AG09319 (cell line): Measurements from ENCODE around the gene USP28.

Experiments used
- DNase-seq: peaks from one replicate; pipeline ENCODE4 v3.0.0-alpha.2; 2010; ENCODE audit warnings: low read depth; ENCODE audit errors: extremely low read depth
- TF ChIP-seq, protein P1 (sequence below): IDR thresholded peaks from 2 replicates; pipeline ENCODE4 v1.5.1; 2011; ENCODE audit warnings: low read depth, mild to moderate bottlenecking, inconsistent platforms, low read length, moderate library complexity

USP28 gene

DNA sequence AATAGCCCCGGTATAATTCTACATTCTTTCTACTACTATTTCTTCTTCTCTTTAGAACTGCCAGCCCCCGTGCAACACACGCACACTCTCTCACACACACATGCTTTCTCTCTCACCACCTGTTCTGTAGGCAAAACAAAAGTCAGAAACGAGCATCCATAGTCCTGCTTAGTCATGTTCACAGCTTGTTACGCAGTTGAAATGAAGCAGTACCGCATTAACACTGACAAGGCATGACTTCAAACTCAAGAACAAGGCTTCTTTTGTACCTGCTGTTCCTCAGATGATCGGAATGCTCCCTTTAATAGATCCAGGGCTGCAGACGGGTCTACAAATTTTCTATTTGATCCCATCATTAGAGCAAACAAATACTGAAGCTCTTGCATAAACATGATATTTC, 42.2 kb downstream of the USP28 start:
- TF ChIP-seq, protein P1, sequence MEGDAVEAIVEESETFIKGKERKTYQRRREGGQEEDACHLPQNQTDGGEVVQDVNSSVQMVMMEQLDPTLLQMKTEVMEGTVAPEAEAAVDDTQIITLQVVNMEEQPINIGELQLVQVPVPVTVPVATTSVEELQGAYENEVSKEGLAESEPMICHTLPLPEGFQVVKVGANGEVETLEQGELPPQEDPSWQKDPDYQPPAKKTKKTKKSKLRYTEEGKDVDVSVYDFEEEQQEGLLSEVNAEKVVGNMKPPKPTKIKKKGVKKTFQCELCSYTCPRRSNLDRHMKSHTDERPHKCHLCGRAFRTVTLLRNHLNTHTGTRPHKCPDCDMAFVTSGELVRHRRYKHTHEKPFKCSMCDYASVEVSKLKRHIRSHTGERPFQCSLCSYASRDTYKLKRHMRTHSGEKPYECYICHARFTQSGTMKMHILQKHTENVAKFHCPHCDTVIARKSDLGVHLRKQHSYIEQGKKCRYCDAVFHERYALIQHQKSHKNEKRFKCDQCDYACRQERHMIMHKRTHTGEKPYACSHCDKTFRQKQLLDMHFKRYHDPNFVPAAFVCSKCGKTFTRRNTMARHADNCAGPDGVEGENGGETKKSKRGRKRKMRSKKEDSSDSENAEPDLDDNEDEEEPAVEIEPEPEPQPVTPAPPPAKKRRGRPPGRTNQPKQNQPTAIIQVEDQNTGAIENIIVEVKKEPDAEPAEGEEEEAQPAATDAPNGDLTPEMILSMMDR, result no peak
- no peak for DNase-seq

DNA sequence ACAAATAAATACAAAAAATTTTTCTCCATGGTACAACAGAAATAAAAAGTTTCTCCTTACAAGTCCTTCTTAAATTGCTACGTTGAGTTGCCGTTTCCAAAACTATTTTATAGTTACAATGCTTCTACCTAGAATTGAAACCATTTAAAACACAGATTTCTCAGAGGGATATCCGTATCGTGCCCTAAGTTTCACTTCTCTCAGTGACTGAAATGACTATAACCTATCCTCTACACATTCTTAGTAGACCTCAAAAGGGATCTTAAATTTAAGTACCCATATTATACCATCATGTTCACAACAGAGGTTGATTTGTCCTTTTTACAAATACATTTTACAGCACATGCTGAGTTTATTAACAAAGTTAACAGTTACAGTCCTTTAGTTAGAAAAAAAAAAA, 44.1 kb downstream of the USP28 start:
- DNase-seq, result no peak
- TF ChIP-seq, protein P1, result no peak

DNA sequence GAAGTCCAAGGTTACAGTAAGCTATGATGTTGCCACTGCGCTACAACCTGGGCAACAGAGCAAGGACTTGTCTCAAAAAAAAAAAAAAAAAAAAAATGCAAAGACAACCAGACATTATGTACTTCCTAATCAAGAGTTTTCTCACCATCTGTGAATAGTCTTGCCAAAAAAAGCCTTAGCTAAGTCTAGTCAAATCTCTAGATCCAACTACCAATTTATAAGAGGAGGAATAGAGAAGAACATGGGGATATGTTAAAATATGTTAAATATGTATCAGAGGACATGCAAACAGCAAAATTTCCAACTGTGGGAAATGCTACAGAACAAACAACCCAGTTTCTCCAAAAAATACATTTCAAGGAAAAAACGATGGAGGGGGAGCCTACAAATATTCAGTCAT, 45.6 kb downstream of the USP28 start:
- TF ChIP-seq, protein P1, result no peak
- no peak for DNase-seq

DNA sequence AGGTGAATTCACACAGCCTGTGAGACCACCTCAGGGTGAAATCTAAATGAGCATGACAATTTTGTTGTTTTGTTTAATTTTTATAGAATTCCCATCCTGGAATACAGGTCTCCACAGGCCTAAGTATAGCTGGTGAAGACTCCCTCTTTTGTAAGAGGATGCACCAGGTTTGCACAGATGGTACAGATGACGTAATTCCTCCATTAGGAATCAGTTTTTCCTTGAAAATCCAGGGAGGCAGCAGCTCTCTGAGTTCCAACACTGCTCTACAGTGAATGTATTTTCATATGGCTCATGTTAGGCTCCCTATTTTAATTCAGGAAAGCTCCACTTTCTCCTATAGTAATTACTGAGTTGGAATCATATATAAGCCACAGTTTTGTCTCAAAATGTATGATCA, 47.2 kb downstream of the USP28 start:
- TF ChIP-seq, protein P1, result no peak
- DNase-seq, result no peak

DNA sequence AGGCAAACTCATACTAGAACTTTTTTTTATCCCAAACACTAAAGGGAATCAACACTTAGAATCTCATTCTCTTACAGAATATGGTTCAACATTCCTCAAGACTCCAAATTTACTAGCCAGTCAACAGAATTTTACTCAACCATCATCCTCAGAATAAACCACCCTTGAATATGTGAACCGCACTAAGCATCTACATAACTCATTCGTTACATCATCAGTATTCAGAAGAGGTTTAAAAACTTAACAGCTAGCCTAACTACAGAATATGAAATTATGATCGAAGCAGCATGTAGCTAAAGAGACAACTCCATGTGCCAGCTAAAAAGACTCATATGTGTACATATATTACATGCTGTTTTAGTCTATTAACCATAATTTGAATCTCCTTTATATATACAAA, 47.9 kb downstream of the USP28 start:
- DNase-seq, result no peak
- TF ChIP-seq, protein P1, result no peak

DNA sequence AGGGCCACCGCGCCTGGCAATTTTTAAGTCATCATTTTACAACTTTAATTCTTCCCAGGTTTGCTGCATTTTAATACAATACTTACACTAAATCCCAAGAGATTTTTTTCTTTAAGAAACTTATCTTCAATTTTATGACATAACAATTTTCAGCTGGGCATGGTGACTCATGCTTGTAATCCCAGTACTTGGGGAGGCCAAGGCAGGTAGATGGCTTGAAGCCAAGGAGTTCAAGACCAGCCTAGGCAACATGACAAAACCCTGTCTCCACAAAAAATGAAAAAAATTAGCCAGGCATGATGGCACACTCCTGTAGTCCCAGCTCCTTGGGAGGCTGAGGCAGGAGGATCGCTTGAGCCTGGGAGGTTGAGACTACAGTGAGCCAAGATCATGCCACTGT, 56.9 kb downstream of the USP28 start:
- TF ChIP-seq, protein P1, result no peak
- no peak for DNase-seq

DNA sequence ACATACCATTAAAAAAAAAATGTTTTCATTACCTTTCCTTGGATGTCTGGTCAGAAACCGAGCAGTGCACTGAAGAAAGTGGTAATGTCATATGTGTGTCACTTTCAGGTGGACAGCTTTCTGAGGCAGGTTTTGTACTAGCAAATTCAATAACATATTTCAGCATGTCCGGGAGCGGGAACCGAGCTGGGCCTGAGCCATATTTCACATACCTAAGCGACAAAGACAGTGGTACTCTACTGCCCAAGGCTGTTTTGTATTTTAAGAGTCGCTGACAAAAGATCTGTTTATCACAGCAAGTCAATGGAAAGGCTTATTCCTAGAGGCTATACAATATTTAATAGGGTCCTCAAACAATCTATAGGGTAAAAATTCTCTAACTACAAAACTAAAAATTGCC, 57.7 kb downstream of the USP28 start:
- DNase-seq, result no peak
- TF ChIP-seq, protein P1, result no peak
